ENCODE data around the gene GPC6.

GRCh38 chr13:94233401-94233800 is 1006.8 kb downstream of the GPC6 start:
- TF ChIP-seq CTCF (IDR thresholded peaks at IDR 0.05; ENCODE audit: extremely low read depth in 1 of 2, insufficient read depth in 1 of 2, low read depth in 1 of 2, low read length in 2 of 2), result no peak
- no peak for TF ChIP-seq POLR2AphosphoS5 (IDR thresholded peaks at IDR 0.05; ENCODE audit: insufficient read depth, low read depth, low read length)
- no peak for TF ChIP-seq EZH2 (IDR thresholded peaks at IDR 0.05; ENCODE audit: borderline replicate concordance, low read depth, low read length, severe bottlenecking)
- TF ChIP-seq POLR2A (IDR thresholded peaks at IDR 0.05; ENCODE audit: low read depth, low read length), result no peak
- peak; percentile 51 for TF ChIP-seq JUN (IDR thresholded peaks at IDR 0.05; ENCODE audit: borderline replicate concordance, insufficient read depth, insufficient read length, low read depth)
- no peak for TF ChIP-seq MYC (IDR thresholded peaks at IDR 0.05; ENCODE audit: low read depth, low read length)
- TF ChIP-seq MAX (IDR thresholded peaks at IDR 0.05; ENCODE audit: insufficient read depth, insufficient read length), result no peak
- peak; percentile 45 for TF ChIP-seq FOS (IDR thresholded peaks at IDR 0.05; ENCODE audit: borderline replicate concordance, insufficient read depth, low read length)

Data from endothelial cell of umbilical vein (primary cell).